ENCODE results near the gene RALGAPA2. TPM values are rescaled to one million over a fixed set of nuclear protein-coding genes. Genes with fewer than 3 reads are reported as not detected.
A peak's percentile ranks its signal among the peaks of the same experiment; 100 is the strongest.

Gene RALGAPA2
- total and polyA plus RNA-seq, 2 of the 13 experiments (the other 11 are each of a cell fraction or from before 2014, with no cell fraction given), result 13.8 to 17.7 TPM

DNA sequence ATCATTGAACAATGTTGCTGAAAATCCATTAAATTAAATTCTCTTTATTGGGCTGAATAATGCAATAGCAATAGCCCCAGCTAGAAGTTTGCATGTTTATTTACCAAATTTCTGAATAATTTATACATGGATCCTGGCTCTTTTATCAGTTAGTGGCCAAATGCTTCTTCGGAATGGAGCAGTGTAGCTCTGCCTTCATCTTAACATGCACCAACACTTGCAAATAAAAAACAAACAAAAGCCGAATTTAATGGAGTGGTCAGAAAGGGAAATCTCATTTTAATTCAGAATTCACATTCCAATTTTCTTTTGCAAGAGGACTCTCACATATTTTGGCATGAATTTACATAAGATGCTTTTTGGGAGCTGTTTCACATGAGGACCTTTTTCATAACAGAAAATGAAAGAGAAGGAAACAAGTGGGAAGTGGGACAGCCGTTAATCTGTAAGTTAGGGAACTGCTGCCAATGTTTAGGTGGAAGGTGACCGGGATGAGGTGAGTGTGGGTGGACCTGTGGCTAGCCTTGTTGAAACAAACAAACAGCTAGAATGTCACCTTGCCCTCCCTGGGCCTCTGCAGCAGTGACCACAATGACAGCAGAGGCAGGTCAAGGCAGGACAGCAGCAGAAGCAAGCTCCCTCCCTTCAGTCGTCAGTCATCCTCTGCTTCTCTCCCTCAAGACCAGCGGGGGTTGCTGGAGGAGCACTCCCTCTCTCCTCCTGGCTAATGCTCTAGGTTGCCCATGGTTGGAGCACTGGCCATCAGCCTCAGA lies 271.4 kb downstream of the RALGAPA2 start (continued):
- TF ChIP-seq XRCC5 (optimal IDR thresholded peaks at IDR 0.05; ENCODE audit: low read length) (no peak), FOXO1 (CRISPR knock-in tag; IDR thresholded peaks at IDR 0.05) (peak; percentile 49; the same call in 1 of the 2 replicates), RXRA (CRISPR knock-in tag; IDR thresholded peaks at IDR 0.05) (peak; percentile 74; the same call in 1 of the 2 replicates), ZNF766 (CRISPR knock-in tag; IDR thresholded peaks at IDR 0.05; ENCODE audit: borderline replicate concordance) (no peak), FOXO4 (CRISPR knock-in tag; conservative IDR thresholded peaks at IDR 0.05) (0 out of 2 replicates have a peak, but pooled peaks have one; percentile 41), SOX5 (CRISPR knock-in tag; IDR thresholded peaks at IDR 0.05; ENCODE audit: borderline replicate concordance) (peak; percentile 44; the same call in 1 of the 2 replicates), TCF7 (IDR thresholded peaks at IDR 0.05; ENCODE audit: low read depth) (no peak), MBD4 (IDR thresholded peaks at IDR 0.05; ENCODE audit: borderline replicate concordance, low read length) (no peak), ZNF121 (CRISPR knock-in tag; IDR thresholded peaks at IDR 0.05) (no peak), CENPBD1 (CRISPR knock-in tag; IDR thresholded peaks at IDR 0.05; ENCODE audit: borderline replicate concordance, low read depth) (no peak), GLI4 (CRISPR knock-in tag; IDR thresholded peaks at IDR 0.05; ENCODE audit: borderline replicate concordance) (no peak), THRA (CRISPR knock-in tag; IDR thresholded peaks at IDR 0.05; ENCODE audit: borderline replicate concordance) (peak; percentile 95), FOXP4 (CRISPR knock-in tag; IDR thresholded peaks at IDR 0.05) (peak; percentile 44), SOX6 (IDR thresholded peaks at IDR 0.05) (no peak), SOX6 (CRISPR knock-in tag; IDR thresholded peaks at IDR 0.05) (0 out of 2 replicates have a peak, but pooled peaks have one; percentile 20)
- TF ChIP-seq, protein P1, sequence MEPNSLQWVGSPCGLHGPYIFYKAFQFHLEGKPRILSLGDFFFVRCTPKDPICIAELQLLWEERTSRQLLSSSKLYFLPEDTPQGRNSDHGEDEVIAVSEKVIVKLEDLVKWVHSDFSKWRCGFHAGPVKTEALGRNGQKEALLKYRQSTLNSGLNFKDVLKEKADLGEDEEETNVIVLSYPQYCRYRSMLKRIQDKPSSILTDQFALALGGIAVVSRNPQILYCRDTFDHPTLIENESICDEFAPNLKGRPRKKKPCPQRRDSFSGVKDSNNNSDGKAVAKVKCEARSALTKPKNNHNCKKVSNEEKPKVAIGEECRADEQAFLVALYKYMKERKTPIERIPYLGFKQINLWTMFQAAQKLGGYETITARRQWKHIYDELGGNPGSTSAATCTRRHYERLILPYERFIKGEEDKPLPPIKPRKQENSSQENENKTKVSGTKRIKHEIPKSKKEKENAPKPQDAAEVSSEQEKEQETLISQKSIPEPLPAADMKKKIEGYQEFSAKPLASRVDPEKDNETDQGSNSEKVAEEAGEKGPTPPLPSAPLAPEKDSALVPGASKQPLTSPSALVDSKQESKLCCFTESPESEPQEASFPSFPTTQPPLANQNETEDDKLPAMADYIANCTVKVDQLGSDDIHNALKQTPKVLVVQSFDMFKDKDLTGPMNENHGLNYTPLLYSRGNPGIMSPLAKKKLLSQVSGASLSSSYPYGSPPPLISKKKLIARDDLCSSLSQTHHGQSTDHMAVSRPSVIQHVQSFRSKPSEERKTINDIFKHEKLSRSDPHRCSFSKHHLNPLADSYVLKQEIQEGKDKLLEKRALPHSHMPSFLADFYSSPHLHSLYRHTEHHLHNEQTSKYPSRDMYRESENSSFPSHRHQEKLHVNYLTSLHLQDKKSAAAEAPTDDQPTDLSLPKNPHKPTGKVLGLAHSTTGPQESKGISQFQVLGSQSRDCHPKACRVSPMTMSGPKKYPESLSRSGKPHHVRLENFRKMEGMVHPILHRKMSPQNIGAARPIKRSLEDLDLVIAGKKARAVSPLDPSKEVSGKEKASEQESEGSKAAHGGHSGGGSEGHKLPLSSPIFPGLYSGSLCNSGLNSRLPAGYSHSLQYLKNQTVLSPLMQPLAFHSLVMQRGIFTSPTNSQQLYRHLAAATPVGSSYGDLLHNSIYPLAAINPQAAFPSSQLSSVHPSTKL (CRISPR knock-in tag; IDR thresholded peaks at IDR 0.05), result peak; percentile 17; the same call in 1 of the 2 replicates
- TF ChIP-seq, protein P2, sequence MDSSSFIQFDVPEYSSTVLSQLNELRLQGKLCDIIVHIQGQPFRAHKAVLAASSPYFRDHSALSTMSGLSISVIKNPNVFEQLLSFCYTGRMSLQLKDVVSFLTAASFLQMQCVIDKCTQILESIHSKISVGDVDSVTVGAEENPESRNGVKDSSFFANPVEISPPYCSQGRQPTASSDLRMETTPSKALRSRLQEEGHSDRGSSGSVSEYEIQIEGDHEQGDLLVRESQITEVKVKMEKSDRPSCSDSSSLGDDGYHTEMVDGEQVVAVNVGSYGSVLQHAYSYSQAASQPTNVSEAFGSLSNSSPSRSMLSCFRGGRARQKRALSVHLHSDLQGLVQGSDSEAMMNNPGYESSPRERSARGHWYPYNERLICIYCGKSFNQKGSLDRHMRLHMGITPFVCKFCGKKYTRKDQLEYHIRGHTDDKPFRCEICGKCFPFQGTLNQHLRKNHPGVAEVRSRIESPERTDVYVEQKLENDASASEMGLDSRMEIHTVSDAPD (CRISPR knock-in tag; IDR thresholded peaks at IDR 0.05), result no peak

All from HepG2 (cell line).